HG02981 (cell line): ENCODE data around the gene FAM234B.
"Not testable (repeated sequence)": the region's sequence is repeated elsewhere in the genome, so short reads cannot be mapped to it uniquely, and the experiment has no call there.

Experiments used
- ATAC-seq: cut with Tn5 transposase; IDR thresholded peaks from one replicate; pipeline ENCODE4 v1.9.1; 2021; ENCODE audit warnings: mild to moderate bottlenecking, moderate library complexity; ENCODE audit not compliant: unreplicated experiment

The FAM234B gene

GRCh38 chr12:13022851-13023271, 21.3 kb upstream of the FAM234B start:
- ATAC-seq = no peak

- ATAC-seq = no peak
Measured at GRCh38 chr12:13023811-13024530, 20.2 kb upstream of the FAM234B start.

- ATAC-seq = no peak
Measured at GRCh38 chr12:13024531-13024916, 19.7 kb upstream of the FAM234B start.

DNA sequence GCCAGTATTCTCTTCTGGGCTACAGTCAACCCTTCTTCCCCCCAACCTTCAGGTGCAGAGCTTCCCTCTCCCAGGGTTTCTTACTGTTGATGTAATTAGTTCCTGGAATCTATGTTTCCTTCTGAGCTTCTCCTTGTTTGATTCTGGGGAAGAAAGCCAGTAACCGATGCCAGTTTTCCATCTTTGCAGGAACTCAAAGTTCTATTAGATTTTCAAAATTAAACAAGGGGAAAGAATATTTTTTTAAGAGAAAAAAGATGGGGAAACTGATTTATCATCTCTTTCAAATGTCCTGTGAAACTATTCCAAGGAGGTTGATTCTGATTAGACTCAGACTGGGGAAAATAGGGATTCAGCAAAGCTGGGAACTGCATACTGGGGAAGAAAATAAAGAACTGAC, 17.9 kb upstream of the FAM234B start:
- ATAC-seq = no peak

DNA sequence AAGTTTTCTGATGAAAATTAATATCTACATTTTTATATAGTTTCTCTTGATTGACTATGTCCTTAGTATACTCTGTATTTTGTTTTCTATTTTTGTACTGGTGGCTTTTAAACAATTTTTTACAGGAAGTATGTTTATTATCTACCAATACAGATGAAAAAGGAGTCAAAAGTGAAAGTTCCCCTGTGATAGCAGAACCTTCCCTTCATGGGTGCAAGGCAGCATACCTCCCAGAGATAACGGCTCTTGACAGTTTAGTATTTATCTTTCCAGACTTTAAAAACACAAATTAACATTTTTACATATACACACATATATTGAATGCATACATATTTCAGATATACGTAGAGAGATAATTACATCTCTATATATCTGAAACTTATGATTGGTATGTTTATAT, 17.1 kb upstream of the FAM234B start:
- no peak for ATAC-seq

- no peak for ATAC-seq
Measured at GRCh38 chr12:13027508-13027907, 16.7 kb upstream of the FAM234B start.

GRCh38 chr12:13028825-13029570, 15.2 kb upstream of the FAM234B start:
- ATAC-seq = no peak

GRCh38 chr12:13030541-13031291, 13.5 kb upstream of the FAM234B start:
- no peak for ATAC-seq

GRCh38 chr12:13032164-13032563, 12.0 kb upstream of the FAM234B start:
- no peak for ATAC-seq

- ATAC-seq = no peak
Measured at GRCh38 chr12:13033476-13033875, 10.7 kb upstream of the FAM234B start.

DNA sequence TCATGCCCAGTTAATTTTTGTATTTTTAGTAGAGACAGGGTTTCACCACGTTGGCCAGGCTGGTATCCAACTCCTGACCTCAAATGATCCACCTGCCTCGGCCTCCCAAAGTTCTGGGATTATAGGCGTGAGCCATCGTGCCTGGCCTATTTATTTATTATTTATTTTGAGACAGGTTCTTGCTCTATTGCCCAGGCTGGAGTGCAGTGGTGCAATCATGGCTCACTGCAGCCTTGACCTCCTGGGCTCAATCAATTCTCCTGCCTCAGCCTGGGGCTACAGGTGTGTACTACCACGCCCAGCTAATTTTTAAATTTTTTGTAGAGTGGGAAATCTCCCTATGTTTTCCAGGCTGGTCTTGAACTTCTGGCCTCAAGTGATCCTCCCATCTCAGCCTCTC, 8.8 kb upstream of the FAM234B start:
- not testable (repeated sequence) for ATAC-seq

- no peak for ATAC-seq
Measured at GRCh38 chr12:13036881-13037280, 7.3 kb upstream of the FAM234B start.

- no peak for ATAC-seq
Measured at GRCh38 chr12:13038491-13039161, 5.6 kb upstream of the FAM234B start.

DNA sequence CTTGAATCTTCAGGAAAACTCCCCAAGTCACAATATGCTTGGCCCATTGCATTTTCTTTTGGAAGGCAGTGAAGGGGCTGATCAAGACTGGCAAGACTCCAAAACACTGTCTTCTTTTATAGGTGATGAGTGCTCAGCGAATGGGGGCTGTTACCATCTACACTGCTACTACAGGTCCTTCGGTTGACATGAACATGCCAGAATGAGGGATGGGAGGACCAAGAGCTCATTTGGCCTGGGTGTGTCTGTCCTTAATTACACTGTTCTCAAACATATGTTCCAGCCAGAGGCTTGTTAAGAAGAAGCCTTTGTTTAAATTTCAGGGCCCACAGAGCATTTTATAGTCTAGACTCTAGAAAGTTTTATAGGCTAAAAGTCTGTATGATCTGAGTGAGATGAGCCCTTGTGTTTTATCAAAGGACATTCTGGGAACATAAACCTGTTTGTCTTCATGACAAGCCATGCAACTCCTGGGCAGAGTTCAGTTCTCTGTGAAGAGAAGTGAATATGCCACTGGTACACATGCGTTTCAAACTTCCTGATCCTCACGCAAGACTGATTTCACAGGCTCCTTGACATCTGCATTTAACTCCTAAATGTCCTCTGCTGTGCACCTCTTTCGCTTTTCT, 4.7 kb upstream of the FAM234B start:
- ATAC-seq = no peak

- no peak for ATAC-seq
Measured at GRCh38 chr12:13041224-13041623, 3.0 kb upstream of the FAM234B start.

DNA sequence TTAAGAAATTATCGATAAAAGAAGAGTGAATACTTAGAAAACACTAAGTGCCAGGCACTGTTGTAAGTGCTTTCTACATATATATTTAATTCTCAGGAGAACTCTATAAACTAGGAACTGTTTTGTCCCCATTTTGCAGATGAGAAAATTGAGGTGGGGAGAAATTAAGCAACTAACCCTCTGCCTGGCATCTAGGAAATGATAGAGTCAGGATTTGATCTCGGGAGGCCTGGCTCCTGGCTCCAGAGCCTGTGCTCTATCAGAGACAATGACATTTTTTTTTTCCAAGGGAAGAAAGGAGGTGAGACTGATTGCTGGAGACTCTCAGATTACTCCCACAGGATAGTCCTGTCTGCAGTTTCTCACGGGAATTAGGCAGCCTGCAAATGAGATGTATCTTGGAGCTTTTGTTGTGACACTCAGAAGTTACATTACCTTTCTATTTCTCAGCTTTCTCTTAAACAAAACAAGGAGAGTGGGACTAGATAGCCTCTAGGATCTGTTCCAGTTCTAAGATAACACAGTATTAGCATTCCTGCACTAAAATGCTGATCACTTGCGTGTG, 1.4 kb upstream of the FAM234B start:
- no peak for ATAC-seq

DNA sequence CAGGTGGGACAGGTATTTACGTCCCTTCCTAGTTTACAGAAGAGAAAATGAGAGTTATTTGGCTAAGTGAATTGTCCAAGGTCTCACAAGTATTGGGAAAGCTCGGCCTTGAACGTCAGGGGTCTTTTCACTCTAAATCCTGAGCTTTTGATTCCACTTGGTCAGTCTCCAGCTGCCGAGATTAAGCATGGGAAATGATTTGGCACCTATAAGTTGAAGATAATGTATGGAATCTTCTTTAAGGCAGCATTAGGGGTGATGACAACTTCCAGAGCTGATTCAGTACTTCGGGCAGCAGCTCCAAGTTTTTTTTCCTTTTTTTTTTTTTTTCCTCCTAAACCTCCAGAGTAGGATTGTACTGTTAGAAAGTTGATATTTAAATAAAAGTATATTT, 722 bp downstream of the FAM234B start:
- no peak for ATAC-seq

DNA sequence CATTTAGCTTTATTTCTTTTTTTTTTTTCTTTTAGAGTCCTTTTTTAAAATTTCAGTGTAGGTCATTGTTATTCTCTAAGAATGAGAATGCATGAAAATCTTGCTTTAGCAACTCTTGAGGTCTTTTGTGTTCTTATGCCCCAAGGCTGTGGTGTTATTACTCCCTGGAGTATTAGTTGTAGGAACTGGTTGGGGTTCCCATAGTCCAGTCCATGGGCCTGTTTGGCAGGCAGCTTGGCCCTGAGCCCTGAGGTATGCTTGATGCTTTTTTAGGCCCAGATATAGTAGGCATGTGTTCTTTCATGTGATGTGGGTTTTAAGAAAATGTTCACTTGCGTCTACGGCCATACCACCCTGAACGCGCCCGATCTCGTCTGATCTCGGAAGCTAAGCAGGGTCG, 1.6 kb downstream of the FAM234B start:
- ATAC-seq = no peak

DNA sequence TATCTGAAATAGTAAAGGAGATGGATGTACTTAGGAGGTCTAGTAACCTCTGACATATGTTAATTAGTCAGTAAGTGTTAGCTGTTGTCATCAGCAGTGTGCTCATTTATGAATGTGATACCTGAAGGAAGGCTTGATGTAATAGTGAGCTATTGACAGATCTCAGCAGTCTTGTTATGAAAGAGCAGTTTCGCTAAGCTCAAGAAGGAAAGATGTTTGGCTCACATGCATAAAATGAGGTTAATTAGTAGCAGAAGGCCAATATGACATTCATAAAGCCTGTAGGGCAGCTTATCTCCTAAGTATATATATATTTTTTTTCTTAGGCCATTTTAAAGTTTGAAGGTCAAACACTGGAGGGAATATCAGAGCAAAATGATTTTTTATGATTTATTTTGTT, 2.8 kb downstream of the FAM234B start:
- ATAC-seq = peak; percentile 63

- no peak for ATAC-seq
Measured at GRCh38 chr12:13049816-13050215, 5.6 kb downstream of the FAM234B start.
